ENCODE results near the gene PRR19.

DNA sequence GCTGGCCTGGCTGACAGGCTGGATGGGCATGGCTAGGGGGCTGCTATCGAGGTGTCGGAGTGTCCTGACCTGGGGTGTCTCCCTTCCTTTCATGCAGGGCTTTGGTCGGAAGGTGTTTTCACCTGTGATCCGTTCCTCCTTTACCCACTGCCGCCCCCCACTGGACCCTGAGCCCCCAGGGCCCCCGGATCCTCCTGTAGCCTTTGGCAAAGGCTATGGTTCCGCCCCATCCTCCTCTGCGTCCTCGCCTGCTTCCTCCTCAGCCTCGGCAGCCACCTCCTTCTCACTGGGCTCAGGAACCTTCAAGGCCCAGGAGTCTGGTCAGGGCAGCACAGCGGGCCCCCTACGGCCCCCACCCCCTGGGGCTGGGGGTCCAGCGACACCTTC lies 11.8 kb upstream of the PRR19 start:
- TF ChIP-seq, protein P1, sequence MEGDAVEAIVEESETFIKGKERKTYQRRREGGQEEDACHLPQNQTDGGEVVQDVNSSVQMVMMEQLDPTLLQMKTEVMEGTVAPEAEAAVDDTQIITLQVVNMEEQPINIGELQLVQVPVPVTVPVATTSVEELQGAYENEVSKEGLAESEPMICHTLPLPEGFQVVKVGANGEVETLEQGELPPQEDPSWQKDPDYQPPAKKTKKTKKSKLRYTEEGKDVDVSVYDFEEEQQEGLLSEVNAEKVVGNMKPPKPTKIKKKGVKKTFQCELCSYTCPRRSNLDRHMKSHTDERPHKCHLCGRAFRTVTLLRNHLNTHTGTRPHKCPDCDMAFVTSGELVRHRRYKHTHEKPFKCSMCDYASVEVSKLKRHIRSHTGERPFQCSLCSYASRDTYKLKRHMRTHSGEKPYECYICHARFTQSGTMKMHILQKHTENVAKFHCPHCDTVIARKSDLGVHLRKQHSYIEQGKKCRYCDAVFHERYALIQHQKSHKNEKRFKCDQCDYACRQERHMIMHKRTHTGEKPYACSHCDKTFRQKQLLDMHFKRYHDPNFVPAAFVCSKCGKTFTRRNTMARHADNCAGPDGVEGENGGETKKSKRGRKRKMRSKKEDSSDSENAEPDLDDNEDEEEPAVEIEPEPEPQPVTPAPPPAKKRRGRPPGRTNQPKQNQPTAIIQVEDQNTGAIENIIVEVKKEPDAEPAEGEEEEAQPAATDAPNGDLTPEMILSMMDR (IDR thresholded peaks at IDR 0.05; ENCODE audit: low read depth, low read length): no peak
- no peak for TF ChIP-seq EZH2phosphoT487 (IDR thresholded peaks at IDR 0.05; ENCODE audit: low read depth)
